ENCODE results near the gene PPP1R8.

PPP1R8 gene

GRCh38 chr1:27887215-27888021, 56.8 kb downstream of the PPP1R8 start:
- DNase-seq (ENCODE audit: insufficient read length, low spot score), result no peak
- FAIRE-seq, result no peak

- FAIRE-seq, result no peak
- no peak for DNase-seq (ENCODE audit: insufficient read length, low spot score)
Measured at GRCh38 chr1:27889506-27889905, 58.9 kb downstream of the PPP1R8 start.

GRCh38 chr1:27891196-27891889, 60.8 kb downstream of the PPP1R8 start:
- no peak for DNase-seq (ENCODE audit: insufficient read length, low spot score)
- no peak for FAIRE-seq

GRCh38 chr1:27894521-27894920, 63.9 kb downstream of the PPP1R8 start:
- FAIRE-seq (no peak), DNase-seq (ENCODE audit: insufficient read length, low spot score) (no peak)

Measured in HTR-8/SVneo (cell line).